ENCODE measurements around the gene PRICKLE1. TPM values are rescaled to one million over a fixed set of nuclear protein-coding genes. Genes with fewer than 3 reads are reported as not detected.

The PRICKLE1 gene
- total RNA-seq, 1 experiment from 2014 or later: 7.0 TPM

DNA sequence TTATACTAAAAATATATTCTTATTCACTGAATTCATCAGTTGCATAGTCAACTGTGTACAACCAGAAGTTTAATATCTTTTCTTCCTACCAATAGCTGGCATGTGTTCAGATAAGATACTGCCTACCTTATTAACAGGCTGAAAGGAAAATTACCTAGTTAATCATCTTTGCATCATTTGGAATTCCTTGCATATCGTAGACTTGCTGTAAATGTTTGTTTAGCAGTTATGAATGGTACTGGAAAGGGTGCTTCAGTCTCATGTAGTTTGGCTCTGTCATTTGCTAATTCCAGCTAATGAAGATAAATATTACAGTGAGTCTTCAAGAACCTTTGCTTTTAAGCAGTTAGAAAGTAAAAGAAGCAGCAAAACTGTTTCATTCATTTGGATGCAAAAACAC, 179.2 kb downstream of the PRICKLE1 start:
- no peaks in the 10 kb centered on the region for H3K36me3 ChIP-seq (ENCODE audit: low read depth)
- no peaks in the 10 kb centered on the region for H3K79me2 ChIP-seq (ENCODE audit: low read depth)
- H3K27ac ChIP-seq: no peak overlapping the region
- CTCF ChIA-PET: no interaction called here
- intact Hi-C loops (cut with micrococcal nuclease; ENCODE audit: unreplicated experiment): no loop called here
- H3K4me2 ChIP-seq: no peak overlapping the region
- no peaks in the 10 kb centered on the region for H3K9me2 ChIP-seq (ENCODE audit: insufficient read depth)
- no peaks in the 10 kb centered on the region for H3K27me3 ChIP-seq (ENCODE audit: insufficient read depth, low read depth)
- H3K9me3 ChIP-seq (ENCODE audit: insufficient read depth, low read depth): no peaks in the 10 kb centered on the region
- no peaks in the 10 kb centered on the region for H3K4me1 ChIP-seq (replicated peaks; ENCODE audit: insufficient read depth)
- DNase-seq: no peak
- no peak overlapping the region for H3K4me3 ChIP-seq
- H4K20me1 ChIP-seq (ENCODE audit: insufficient read depth): no peaks in the 10 kb centered on the region
- POLR2A ChIA-PET (ENCODE audit: unreplicated experiment): no interaction called here
- no TSS peak for BruUV-seq (replicated peaks)
- TF ChIP-seq, protein P1, sequence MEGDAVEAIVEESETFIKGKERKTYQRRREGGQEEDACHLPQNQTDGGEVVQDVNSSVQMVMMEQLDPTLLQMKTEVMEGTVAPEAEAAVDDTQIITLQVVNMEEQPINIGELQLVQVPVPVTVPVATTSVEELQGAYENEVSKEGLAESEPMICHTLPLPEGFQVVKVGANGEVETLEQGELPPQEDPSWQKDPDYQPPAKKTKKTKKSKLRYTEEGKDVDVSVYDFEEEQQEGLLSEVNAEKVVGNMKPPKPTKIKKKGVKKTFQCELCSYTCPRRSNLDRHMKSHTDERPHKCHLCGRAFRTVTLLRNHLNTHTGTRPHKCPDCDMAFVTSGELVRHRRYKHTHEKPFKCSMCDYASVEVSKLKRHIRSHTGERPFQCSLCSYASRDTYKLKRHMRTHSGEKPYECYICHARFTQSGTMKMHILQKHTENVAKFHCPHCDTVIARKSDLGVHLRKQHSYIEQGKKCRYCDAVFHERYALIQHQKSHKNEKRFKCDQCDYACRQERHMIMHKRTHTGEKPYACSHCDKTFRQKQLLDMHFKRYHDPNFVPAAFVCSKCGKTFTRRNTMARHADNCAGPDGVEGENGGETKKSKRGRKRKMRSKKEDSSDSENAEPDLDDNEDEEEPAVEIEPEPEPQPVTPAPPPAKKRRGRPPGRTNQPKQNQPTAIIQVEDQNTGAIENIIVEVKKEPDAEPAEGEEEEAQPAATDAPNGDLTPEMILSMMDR (conservative IDR thresholded peaks at IDR 0.05): no peak
- TF ChIP-seq EZH2 (IDR thresholded peaks at IDR 0.05; ENCODE audit: low read depth): no peak
- no peak overlapping the region for H2AFZ ChIP-seq
- no peaks in the 10 kb centered on the region; the same call in 1 of the 2 replicates for H3F3A ChIP-seq (ENCODE audit: insufficient read depth, low read depth)

DNA sequence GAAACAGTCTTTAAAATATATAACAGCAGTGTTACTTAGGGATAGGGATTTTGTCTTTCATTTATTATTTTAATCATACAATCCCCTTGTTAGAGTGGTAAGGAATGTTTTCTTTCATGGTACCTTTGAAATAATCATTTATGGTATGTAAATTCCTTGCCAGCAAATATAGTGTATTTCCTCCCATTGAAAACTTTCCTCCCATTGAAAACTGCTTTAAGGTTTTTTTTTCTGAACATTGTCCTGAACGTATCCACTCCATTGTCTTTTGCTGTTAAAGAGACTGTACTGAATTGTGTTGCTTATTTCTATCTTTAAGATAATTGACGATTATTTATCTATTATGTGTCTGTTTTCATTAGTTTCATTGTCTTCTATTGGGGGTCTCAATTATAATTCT, 180.1 kb downstream of the PRICKLE1 start:
- Histone ChIP-seq H3K4me1 (replicated peaks; ENCODE audit: insufficient read depth) (no peaks in the 10 kb centered on the region), H3K79me2 (ENCODE audit: low read depth) (no peaks in the 10 kb centered on the region), H3K4me3 (no peak overlapping the region), H3K36me3 (ENCODE audit: low read depth) (no peaks in the 10 kb centered on the region), H3F3A (ENCODE audit: insufficient read depth, low read depth) (no peaks in the 10 kb centered on the region; the same call in 1 of the 2 replicates), H3K9me2 (ENCODE audit: insufficient read depth) (no peaks in the 10 kb centered on the region), H3K27me3 (ENCODE audit: insufficient read depth, low read depth) (no peaks in the 10 kb centered on the region), H3K9me3 (ENCODE audit: insufficient read depth, low read depth) (no peaks in the 10 kb centered on the region), H3K27ac (no peak overlapping the region), H4K20me1 (ENCODE audit: insufficient read depth) (no peaks in the 10 kb centered on the region), H2AFZ (no peak overlapping the region), H3K4me2 (no peak overlapping the region)
- BruUV-seq (replicated peaks): no TSS peak
- DNase-seq: no peak
- ChIA-PET POLR2A (ENCODE audit: unreplicated experiment) (no interaction called here), CTCF (interaction anchor here (0.6 kb wide), 1 partner anchor 119 kb away, joined by 6 read pairs; no protein-coding TSS in a partner anchor)
- no peak for TF ChIP-seq EZH2 (IDR thresholded peaks at IDR 0.05; ENCODE audit: low read depth)
- TF ChIP-seq, protein P1 (conservative IDR thresholded peaks at IDR 0.05): no peak
- intact Hi-C loops (cut with micrococcal nuclease; ENCODE audit: unreplicated experiment): no loop called here

DNA sequence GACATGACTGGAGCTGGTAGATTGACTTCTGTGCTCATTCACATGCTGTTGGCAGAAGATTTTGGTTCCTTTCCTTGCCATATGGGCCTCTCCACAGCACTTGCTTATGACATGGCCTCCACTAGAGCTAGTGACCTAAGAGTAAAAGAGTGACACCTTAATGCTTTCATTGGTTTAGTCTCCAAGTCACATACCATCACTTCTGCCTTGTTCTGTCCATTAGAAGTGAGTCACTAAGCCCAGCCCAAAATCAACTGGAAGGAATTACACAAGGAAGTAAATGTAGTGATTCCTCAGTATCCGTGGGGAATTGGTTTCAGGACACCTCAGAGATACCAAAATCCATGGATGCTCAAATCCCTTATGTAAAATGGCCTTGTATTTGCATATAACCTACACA, 182.2 kb downstream of the PRICKLE1 start:
- H3K36me3 ChIP-seq (ENCODE audit: low read depth): no peaks in the 10 kb centered on the region
- H4K20me1 ChIP-seq (ENCODE audit: insufficient read depth): no peaks in the 10 kb centered on the region
- TF ChIP-seq, protein P1 (conservative IDR thresholded peaks at IDR 0.05): no peak
- TF ChIP-seq EZH2 (IDR thresholded peaks at IDR 0.05; ENCODE audit: low read depth): no peak
- no peak overlapping the region for H3K4me2 ChIP-seq
- no peaks in the 10 kb centered on the region; the same call in 1 of the 2 replicates for H3F3A ChIP-seq (ENCODE audit: insufficient read depth, low read depth)
- POLR2A ChIA-PET (ENCODE audit: unreplicated experiment): no interaction called here
- no peak overlapping the region for H3K27ac ChIP-seq
- H3K4me3 ChIP-seq: no peak overlapping the region
- no TSS peak for BruUV-seq (replicated peaks)
- H3K4me1 ChIP-seq (replicated peaks; ENCODE audit: insufficient read depth): no peaks in the 10 kb centered on the region
- H3K27me3 ChIP-seq (ENCODE audit: insufficient read depth, low read depth): no peaks in the 10 kb centered on the region
- CTCF ChIA-PET: no interaction called here
- intact Hi-C loops (cut with micrococcal nuclease; ENCODE audit: unreplicated experiment): no loop called here
- H2AFZ ChIP-seq: no peak overlapping the region
- H3K79me2 ChIP-seq (ENCODE audit: low read depth): no peaks in the 10 kb centered on the region
- H3K9me3 ChIP-seq (ENCODE audit: insufficient read depth, low read depth): no peaks in the 10 kb centered on the region
- H3K9me2 ChIP-seq (ENCODE audit: insufficient read depth): 0 out of 2 replicates have a peak, but pooled peaks cover 4% of the 10 kb centered on the region
- DNase-seq: no peak

Data from PC-9 (cell line).